HG03066 (cell line): ENCODE data around the gene MBNL2.
A peak's percentile ranks its signal among the peaks of the same experiment; 100 is the strongest.
"Not testable (repeated sequence)": the region's sequence is repeated elsewhere in the genome, so short reads cannot be mapped to it uniquely, and the experiment has no call there.

Experiments
- ATAC-seq: cut with Tn5 transposase; IDR thresholded peaks from one replicate; pipeline ENCODE4 v1.9.1; 2021; ENCODE audit warnings: low read depth; ENCODE audit not compliant: unreplicated experiment

MBNL2 gene

GRCh38 chr13:97207252-97207651 is 14.9 kb upstream of the MBNL2 start:
- ATAC-seq: not testable (repeated sequence)

DNA sequence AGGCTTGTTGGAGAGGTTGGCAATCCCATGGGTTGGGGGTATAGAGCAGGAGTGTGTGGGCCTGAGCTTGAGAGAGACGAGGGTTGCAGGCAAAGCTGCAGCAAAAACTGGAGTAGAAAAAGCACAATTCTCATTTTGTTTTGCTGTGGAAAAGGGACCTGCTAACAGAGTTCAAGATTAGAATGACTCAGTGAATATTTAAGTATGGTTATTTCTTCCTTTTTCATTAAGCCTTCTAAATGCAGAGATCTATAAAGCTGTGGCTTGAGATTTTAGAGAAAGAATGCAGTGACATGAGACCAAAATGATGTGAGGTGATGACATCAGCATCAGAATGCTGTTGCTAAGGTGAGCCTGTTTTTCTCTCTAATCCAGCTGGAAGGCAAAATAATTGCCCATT is 10.8 kb upstream of the MBNL2 start:
- ATAC-seq: no peak

DNA sequence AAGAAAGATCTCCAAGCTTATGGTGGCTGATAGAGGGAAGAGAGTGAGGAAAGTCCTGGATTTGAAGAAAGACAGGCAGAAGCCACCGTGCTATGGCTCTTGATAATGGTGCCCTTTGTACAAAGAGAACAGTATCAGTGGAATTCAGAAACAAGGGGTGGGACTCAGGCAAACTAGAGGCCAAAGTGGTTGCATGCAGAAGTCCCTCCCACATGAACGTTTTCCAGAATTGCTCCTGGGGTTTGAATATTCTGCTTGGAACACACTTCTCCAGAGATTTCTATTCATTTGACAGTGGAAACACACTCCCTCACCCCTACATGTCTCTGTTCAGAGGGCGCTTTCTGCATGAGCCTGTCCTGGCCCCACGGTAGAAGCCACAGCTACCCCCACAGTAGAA is 10.1 kb upstream of the MBNL2 start:
- ATAC-seq: no peak

GRCh38 chr13:97212601-97213040 is 9.5 kb upstream of the MBNL2 start:
- no peak for ATAC-seq

- ATAC-seq: no peak
These were observed 7.2 kb upstream of the MBNL2 start for GRCh38 chr13:97214921-97215320.

DNA sequence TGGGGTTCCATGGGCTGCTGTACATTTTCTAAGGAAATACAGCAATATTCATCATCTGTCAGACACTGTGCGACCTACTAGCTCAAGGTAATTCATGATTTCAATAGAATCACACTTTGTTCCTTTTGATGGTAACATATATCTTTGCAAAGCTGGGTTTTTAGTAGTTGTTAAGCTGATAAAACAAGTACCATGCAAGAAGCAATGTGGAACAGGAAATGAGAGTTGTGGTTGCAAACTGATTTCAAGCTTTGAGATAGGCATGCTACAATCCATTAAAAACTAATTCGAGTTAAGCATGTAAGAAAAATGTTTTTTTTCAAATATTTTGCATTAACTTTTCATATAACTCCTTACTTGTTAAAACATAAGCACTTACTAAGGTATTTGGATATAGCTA is 6.8 kb upstream of the MBNL2 start:
- ATAC-seq: no peak

- no peak for ATAC-seq
These were observed 2.9 kb upstream of the MBNL2 start for GRCh38 chr13:97219226-97219625.

DNA sequence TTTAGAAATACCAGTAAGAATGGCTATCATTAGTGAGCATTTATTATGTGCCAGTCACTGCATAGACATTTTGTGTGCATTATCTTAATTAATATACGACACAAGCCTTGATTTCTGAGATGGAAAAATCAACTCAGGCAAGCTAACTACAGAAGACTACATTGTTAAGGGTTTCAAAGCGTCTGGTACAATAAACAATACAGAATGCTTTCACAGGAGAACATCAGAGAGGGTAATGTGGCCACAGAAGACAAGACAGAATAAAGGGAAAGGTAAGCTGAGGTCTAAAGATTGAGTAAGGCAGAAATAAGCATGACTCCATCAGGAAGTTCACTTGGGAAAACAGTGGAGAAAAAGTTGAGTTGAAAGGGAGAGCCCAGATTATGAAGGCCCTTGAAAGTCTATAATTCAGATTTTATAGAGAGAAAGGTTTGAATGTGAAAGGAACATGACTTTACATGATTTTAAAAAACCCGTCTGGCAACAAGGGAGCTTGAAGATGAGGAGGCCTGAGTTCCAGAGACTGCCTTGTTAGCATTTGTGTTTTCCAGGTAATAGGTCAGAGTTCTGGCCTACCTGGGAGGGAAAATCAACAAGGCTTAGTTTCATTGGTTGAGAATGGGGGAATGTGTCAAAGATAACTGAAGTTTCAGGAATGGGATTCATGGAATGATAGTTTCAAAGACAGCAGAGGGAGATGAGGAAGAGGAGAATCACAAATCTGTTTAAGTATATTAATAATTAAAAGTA is 1.8 kb upstream of the MBNL2 start:
- no peak for ATAC-seq

DNA sequence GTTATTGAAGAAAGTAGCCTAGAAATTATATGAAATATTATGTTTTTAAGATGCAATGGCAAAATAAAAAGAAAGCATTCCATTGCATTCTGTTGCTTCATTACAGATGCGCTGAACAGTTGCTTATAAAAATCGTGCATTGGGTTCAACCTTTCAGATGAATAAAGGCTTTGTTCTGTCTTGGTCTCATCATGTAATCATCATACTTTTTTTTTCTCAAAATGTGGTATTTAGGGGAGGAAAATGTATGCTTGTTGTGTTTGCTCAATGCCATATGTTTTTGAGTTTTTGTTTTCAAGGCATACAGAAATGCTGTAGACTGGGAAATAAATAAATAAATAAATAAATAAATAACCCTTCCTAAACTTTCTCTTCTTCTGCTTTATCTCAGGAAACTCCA is 1.1 kb upstream of the MBNL2 start:
- ATAC-seq: no peak

DNA sequence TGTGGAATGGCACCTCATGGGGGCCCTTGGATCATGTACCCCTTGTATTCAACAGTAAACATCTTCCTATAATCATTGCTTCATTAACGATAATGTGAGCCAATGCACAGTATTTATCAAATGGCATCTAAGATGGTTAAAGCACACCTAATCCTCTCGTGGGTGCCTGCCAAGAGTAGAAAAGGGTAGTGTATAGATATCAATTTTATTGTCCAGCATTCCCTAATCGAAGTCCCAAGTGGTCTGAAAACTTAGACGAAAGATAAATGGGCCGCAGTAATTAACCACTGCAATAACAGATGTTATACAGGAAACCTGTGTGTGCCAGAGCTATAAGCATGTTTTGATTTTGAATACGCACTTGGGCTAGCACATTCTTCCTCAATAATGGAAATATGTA is 667 bp upstream of the MBNL2 start:
- ATAC-seq: no peak

DNA sequence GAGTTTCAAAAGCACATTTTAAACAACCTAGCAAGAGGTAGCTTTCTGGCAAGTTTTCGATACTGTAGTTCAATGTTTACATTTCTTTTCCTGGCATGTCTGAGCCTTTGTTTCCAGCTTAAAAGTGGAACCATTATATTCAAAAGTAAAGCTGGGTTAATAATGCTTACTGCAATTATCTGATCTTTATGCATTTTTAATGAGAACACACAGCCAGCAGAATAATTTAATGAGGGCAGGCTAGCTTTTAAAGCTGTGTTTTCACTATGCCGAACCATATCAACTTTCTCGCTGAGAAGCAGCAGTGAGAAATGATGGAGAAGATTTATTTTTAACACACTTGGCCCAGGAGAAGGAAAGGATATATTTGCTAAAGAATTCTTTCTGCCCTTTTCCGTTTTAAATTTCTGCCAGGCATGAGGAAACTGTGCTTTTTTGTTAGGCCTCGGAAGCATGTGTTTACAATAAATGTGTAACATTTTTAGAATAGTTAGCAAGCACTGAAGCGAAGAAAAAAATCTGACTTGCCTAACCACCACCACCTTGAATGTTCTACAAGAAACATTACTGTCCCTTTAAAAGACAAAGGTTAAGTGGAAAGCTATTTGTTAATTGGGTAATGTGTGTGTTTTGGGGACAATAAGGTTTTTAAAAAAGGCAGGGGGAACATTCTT is 1.0 kb downstream of the MBNL2 start:
- ATAC-seq: no peak

DNA sequence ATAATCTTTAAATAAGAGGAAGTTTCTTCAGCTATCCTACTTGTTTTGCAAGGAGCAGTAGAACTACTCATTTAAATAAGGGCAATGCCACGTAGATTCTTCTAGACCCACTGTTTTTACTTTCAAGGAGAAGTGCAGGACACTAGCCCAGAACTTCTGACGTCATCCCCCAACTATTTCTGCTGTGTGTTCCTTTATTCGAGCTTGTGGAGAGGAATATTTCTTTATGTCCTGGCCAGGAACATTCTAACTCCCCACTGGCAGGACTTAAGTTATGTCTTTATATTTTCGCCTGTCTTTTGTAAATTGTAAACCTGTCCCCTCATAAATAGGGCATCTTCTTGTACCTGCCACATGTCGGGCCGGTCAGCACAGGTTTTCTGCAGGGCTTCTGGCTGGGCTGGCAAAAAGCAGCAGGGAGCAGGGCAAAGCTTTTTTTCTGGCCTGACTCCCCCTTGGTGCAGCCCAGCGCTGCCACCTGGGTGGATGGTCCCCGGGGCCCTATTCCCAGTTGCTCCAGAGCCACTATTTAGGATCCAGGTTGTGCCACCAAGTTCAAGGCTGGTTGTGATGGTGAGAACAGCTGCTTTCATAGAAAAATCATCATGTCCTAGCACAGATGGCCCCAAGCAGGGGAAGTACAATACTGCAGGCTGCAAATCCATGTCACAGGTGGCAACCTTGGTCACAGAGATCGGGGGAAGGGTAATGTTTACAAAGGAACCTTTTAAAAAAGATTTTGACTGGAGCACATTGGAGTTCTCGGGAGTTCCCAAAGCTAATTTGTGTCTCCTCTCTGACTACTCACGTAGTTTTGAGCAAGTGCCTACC is 1.8 kb downstream of the MBNL2 start:
- no peak for ATAC-seq

- no peak for ATAC-seq
These were observed 2.6 kb downstream of the MBNL2 start for GRCh38 chr13:97224544-97225300.

GRCh38 chr13:97225533-97225932 is 3.4 kb downstream of the MBNL2 start:
- ATAC-seq: no peak

DNA sequence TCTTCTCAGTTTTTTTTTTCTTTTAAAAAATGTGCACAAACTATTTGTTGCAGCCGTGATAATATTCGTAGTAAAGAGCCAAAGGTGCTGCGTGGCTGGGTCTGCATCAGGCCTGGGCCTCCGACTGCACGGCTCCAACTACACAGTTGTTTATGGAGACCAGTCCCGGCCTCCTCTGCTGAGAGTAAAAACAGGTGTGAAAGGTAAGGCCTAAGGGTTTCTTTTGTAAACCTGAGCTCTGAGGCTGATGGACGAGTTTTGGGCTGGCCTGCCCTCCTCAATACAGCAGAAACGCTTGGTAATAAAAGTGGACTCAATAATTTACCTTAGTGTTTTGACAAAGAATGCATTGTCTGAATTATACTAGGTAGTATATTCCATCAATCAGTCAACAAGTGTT is 3.9 kb downstream of the MBNL2 start:
- ATAC-seq: no peak

DNA sequence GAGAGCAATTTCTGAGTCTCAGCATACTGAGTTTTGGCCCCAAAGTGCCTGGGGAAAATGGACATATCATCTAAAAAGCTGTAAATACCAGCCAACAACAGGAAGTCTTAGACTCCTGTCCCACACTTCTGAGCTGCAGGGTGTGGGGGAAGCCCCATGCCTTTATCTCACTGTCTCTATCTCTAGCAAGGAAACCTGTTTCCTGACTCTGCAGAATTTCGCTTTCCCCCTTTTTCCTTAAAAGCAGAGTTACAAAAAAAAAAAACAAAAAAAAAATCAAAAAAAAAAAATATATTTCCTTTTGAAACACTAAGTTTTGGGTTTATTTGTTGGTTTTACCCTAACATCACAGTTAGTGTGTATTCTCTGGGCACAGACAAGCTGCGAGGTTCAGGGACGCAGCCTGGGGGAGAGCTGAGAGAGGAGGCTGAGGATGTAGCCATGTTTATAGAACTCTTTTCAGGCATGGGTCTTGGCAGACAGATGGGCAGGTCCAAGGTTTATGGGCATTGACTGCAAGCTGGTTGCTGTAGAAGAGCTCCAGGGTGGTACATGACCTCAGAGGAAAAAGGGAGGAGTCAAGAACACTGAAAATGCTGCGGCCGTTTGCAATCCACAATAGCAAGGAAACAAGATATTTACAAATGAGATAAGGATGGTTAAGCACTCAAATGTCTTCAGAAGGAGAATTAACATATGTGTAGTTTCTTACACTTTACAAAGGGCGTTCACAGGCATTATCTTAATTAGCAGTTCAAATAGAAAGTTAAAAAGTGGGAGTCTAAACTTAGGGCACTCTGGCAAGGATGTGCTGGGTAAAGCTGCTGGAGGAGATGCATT is 4.9 kb downstream of the MBNL2 start:
- ATAC-seq: peak; percentile 46

DNA sequence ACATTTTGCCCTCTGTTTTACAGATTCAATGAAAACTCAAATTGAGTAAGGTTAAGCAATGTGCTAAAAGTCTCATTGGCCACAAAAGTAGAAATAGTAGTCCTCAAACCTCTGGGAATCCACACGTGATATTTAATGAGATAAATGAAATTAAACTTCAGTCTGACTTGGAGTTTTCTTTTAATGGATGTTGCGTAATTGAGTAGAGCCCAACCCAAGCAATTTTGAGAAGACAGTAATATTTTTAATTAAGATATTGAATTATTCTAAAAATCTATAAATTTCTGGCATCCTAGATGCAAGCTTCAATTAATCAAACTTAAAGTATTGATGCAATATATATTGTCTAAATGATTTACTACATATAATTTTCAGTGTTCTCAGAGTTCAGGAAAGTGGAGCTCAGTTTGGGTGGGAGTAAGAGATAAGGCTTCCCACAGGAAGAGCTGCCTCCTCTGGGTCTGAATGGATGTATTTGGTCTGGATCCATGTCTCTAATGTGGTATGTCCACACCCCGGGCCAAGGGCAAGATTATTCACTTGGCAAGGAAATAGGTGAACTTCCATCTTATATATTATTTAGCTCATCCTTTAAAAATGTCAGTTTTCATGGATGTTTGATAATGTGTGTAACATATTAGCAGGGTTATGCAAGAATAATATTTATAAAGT is 6.9 kb downstream of the MBNL2 start:
- ATAC-seq: no peak

DNA sequence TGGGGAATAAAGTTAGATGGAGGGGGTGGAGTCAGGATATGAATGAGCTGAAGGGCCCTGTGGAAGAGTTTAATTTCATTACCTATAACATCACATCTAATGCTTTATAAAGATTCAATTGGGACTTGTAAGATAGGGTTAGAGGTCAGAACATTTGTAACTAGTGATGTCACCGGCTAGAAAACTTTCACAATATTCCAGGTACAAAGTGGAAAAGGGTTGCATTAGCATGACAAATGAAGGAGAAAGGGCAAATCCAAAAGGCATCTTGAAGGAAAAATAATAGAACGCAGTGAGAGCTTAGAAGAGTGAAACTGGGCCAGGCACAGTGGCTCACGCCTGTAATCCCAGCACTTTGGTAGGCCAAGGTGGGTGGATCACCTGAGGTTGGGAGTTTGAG is 7.6 kb downstream of the MBNL2 start:
- no peak for ATAC-seq

DNA sequence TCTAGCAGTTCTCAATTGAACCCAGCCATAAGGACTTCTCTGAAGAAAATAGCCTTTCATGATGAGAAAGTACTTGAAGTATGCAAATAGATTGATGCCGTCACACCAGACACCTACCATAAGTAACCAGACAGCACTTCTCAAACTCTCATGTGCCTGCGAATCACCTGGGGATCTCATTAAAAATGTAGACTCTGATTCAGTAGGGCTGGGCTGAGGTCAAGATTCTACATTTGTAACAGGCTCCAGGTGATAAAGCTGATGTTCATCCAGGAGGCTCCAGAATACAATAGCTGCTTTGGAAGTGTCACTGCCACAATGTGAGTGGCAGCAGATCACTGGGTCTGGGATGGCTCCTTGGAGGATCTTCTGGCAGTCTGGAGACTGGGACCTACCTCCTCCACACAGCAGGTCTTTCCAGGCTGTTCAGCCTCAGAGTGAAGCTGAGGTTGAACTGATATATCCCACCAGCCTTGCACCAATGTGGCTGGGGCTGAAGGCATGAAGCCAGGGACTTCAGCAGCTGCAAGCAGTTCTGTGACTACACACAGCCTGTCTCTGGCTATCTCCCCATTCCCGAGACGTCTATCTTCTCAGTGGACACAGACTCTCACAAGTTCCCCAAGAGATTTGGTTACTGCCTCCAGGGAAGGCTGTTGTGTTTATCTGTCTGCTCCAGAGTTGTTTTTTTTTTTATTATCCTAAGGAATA is 9.1 kb downstream of the MBNL2 start:
- no peak for ATAC-seq
